UCSD-AML1 (cell line): ENCODE results near the gene CEACAM8.
A peak's percentile ranks its signal among the peaks of the same experiment; 100 is the strongest.
"Not testable (repeated sequence)": the region's sequence is repeated elsewhere in the genome, so short reads cannot be mapped to it uniquely, and the experiment has no call there.

ENCODE experiments used
- DNase-seq: peaks from one replicate; lab custom pipeline; 2025; ENCODE audit not compliant: unreplicated experiment; lab: John Stamatoyannopoulos, UW

The CEACAM8 gene

GRCh38 chr19:42594617-42595489, at the start of gene CEACAM8:
Gene CEACAM8, minus strand, starts transcription at chr19:42594924. Its CDS starts 96 bp downstream, at chr19:42594828.
- no peak for DNase-seq

- not testable (repeated sequence) for DNase-seq
Measured at GRCh38 chr19:42639324-42640092, 44.8 kb upstream of the CEACAM8 start.

- no peak for DNase-seq
Measured at GRCh38 chr19:42635233-42635539, 40.5 kb upstream of the CEACAM8 start.

- DNase-seq: peak; percentile 31
Measured at GRCh38 chr19:42634409-42635232, 39.9 kb upstream of the CEACAM8 start.

- no peak for DNase-seq
Measured at GRCh38 chr19:42629191-42629590, 34.5 kb upstream of the CEACAM8 start.

GRCh38 chr19:42628411-42629140, 33.9 kb upstream of the CEACAM8 start:
- no peak for DNase-seq

- DNase-seq: no peak
Measured at GRCh38 chr19:42627916-42628315, 33.2 kb upstream of the CEACAM8 start.

- DNase-seq: no peak
Measured at GRCh38 chr19:42626181-42626580, 31.5 kb upstream of the CEACAM8 start.

GRCh38 chr19:42619271-42619670, 24.5 kb upstream of the CEACAM8 start:
- no peak for DNase-seq

- DNase-seq: no peak
Measured at GRCh38 chr19:42613666-42614065, 18.9 kb upstream of the CEACAM8 start.

GRCh38 chr19:42610401-42610915, 15.7 kb upstream of the CEACAM8 start:
- DNase-seq: not testable (repeated sequence)

GRCh38 chr19:42606660-42607351, 12.1 kb upstream of the CEACAM8 start:
- peak; percentile 55 for DNase-seq

GRCh38 chr19:42601811-42602443, 7.2 kb upstream of the CEACAM8 start:
- DNase-seq: peak; percentile 31

GRCh38 chr19:42596391-42597072, 1.8 kb upstream of the CEACAM8 start:
- DNase-seq: peak; percentile 33

GRCh38 chr19:42595550-42596172, 937 bp upstream of the CEACAM8 start:
- DNase-seq: no peak

GRCh38 chr19:42589792-42590191, 4.9 kb downstream of the CEACAM8 start:
- DNase-seq: no peak

- DNase-seq: no peak
Measured at GRCh38 chr19:42584466-42584865, 10.3 kb downstream of the CEACAM8 start.

GRCh38 chr19:42577016-42577415, 17.7 kb downstream of the CEACAM8 start:
- DNase-seq: no peak
